Neural progenitor cell (in vitro differentiated cells): ENCODE measurements around the gene ZNF615.

Experiments
- EZH2 ChIP-seq: fragments of 200-600 bp; sonication (generic); IDR thresholded peaks from 2 replicates; pipeline ENCODE4 v1.6.1; 2017; ENCODE audit warnings: antibody characterized with exemption, mild to moderate bottlenecking, moderate library complexity
- TF ChIP-seq, protein P1 (sequence below): fragments of 200-600 bp; sonication (generic); IDR thresholded peaks from 2 replicates; pipeline ENCODE4 v1.5.1; 2017; ENCODE audit warnings: antibody characterized with exemption, mild to moderate bottlenecking

DNA sequence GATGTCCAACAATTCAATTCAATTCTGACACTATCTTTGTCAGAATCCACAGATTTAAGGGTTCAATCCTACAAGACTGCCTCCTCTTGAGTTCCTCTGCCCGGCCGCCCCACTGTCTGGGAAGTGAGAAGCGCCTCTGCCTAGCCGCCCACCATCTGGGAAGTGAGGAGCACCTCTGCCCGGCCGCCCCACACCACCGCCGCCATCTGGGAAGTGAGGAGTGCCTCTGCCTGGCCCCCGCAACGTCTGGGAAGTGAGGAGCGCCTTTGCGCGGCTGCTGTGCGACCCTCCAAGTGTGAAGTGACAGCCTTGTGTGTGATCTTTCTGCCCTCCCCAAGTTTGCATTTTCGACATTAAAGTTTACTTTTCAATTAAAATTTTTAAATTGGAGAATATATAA lies 14.2 kb upstream of the ZNF615 start:
- TF ChIP-seq, protein P1, sequence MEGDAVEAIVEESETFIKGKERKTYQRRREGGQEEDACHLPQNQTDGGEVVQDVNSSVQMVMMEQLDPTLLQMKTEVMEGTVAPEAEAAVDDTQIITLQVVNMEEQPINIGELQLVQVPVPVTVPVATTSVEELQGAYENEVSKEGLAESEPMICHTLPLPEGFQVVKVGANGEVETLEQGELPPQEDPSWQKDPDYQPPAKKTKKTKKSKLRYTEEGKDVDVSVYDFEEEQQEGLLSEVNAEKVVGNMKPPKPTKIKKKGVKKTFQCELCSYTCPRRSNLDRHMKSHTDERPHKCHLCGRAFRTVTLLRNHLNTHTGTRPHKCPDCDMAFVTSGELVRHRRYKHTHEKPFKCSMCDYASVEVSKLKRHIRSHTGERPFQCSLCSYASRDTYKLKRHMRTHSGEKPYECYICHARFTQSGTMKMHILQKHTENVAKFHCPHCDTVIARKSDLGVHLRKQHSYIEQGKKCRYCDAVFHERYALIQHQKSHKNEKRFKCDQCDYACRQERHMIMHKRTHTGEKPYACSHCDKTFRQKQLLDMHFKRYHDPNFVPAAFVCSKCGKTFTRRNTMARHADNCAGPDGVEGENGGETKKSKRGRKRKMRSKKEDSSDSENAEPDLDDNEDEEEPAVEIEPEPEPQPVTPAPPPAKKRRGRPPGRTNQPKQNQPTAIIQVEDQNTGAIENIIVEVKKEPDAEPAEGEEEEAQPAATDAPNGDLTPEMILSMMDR, result no peak
- TF ChIP-seq EZH2, result no peak
